Small intestine (tissue), 7 donors: Measurements from ENCODE around the gene HOXA3. TPM values are rescaled to one million over a fixed set of nuclear protein-coding genes. Genes with fewer than 3 reads are reported as not detected.
A peak's percentile ranks its signal among the peaks of the same experiment; 100 is the strongest.

Experiments
- DNase-seq, 2 donors: peaks; one replicate each; pipeline versions ENCODE4 v3.0.0 to v3.0.0-alpha.2; 2013
- FAIRE-seq: peaks from 2 replicates; lab custom pipeline; 2012; peaks lifted over from hg19 to GRCh38; lab: Jason Lieb, UNC
- H3K27ac ChIP-seq, 3 donors: one replicate each; pipeline ENCODE4 v1.5.1; 2013; ENCODE audit warnings: low read length in 2 of 3, mild to moderate bottlenecking in 2 of 3, control low read depth in 1 of 3, inconsistent platforms in 1 of 3, low read depth in 1 of 3, moderate library complexity in 1 of 3
- H3K27me3 ChIP-seq, 3 donors: one replicate each; pipeline ENCODE4 v1.6.1; 2013; ENCODE audit warnings: low read length in 3 of 3, inconsistent platforms in 1 of 3; ENCODE audit not compliant: control insufficient read depth in 3 of 3, insufficient read depth in 3 of 3
- H3K36me3 ChIP-seq, 3 donors: one replicate each; pipeline ENCODE4 v1.6.1; 2013; ENCODE audit warnings: low read length in 3 of 3, inconsistent platforms in 1 of 3, low read depth in 1 of 3, mild to moderate bottlenecking in 1 of 3, moderate library complexity in 1 of 3; ENCODE audit not compliant: control insufficient read depth in 3 of 3, insufficient read depth in 2 of 3
- H3K4me1 ChIP-seq, 3 donors: one replicate each; pipeline ENCODE4 v1.6.1; 2013; ENCODE audit warnings: low read length in 2 of 3, inconsistent platforms in 1 of 3, low read depth in 1 of 3, mild to moderate bottlenecking in 1 of 3, moderate library complexity in 1 of 3; ENCODE audit not compliant: control insufficient read depth in 3 of 3, insufficient read depth in 2 of 3
- H3K4me3 ChIP-seq, 3 donors: one replicate each; pipeline ENCODE4 v1.5.1; 2013; ENCODE audit warnings: low read length in 3 of 3, control low read depth in 1 of 3, inconsistent platforms in 1 of 3, low read depth in 1 of 3, mild to moderate bottlenecking in 1 of 3, moderate library complexity in 1 of 3
- H3K9me3 ChIP-seq, 2 donors: one replicate each; pipeline ENCODE4 v1.6.1; 2013; ENCODE audit warnings: low read depth in 1 of 2, low read length in 1 of 2; ENCODE audit not compliant: control insufficient read depth in 2 of 2, insufficient read depth in 1 of 2
- WGBS, 3 donors: extraction: QIAGEN DNeasy Blood & Tissue Kit; methylation state at CpG; one replicate each; pipeline ENCODE4 v1.1.7; 2013; 5-methylcytosine and 5-hydroxymethylcytosine counted together
- polyA plus RNA-seq, 4 donors: library from polyadenylated mRNA; stranded (reverse) in 3 of 4; unstranded in 1 of 4; fragments of 200-250 nt in 3 of 4; fragments of 120-200 nt in 1 of 4; gene quantifications; one replicate each; pipeline versions ENCODE4 v1.2.1 to v1.2.3, GENCODE V29; 2013
- donor health status: healthy with polysubstance abuse.
- donor health status: control.
- donor health status: control.
- donor health status: Bipolar disorder and iron deficiency.
- donor health status: healthy.

The HOXA3 gene
- polyA plus RNA-seq, 4 donors, result 0.45 to 47.4 (median 1.9) TPM

DNA sequence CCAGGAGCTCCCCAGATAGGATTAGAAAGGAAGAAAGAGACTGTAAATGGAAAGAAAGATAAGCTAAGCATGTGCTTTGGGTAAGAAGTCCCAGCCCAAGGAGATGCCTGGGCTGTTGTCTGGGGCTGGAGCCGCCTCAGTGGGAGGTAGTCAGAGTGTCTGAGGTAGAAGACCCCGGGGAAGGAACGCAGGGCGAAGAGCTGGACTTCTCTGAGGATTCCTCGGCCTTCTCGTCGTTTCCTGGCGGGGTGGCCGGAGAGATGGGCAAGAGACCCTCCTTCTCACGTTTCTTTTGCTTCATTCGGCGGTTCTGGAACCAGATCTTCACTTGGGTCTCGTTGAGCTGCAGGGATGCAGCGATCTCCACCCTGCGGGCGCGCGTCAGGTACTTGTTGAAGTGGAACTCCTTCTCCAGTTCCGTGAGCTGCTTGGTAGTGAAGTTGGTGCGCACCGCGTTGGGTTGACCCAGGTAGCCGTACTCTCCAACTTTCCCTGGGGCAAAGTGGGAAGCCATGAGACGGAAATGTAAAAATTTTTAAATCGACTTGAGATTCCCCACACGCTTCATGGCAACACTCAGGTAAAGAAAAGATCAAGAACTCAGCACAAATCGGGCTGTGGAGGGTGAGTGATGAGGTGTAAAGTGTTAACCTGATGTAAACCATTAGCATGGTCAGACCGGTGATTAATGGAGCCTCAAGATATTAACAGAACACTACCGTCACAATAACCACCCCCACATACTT lies 57.9 kb downstream of the HOXA3 start:
- H3K36me3 ChIP-seq, result peaks cover 0 to 8% (median 0%) of the 10 kb centered on the region in 3 donors
- peaks cover 7 to 81% (median 8%) of the 10 kb centered on the region in 3 donors for H3K27me3 ChIP-seq
- WGBS, 3 donors, result 66 to 77% (median 71%) methylated on average over 29 of the region's 29 CpGs
- DNase-seq (peak in 1 of 2 donors; percentile 1), FAIRE-seq (no peak)
- H3K4me3 ChIP-seq, result no peak overlapping the region
- H3K27ac ChIP-seq, result no peak overlapping the region
- H3K9me3 ChIP-seq, result no peaks in the 10 kb centered on the region
- peaks cover 0 to 10% (median 2%) of the 10 kb centered on the region in 3 donors for H3K4me1 ChIP-seq

DNA sequence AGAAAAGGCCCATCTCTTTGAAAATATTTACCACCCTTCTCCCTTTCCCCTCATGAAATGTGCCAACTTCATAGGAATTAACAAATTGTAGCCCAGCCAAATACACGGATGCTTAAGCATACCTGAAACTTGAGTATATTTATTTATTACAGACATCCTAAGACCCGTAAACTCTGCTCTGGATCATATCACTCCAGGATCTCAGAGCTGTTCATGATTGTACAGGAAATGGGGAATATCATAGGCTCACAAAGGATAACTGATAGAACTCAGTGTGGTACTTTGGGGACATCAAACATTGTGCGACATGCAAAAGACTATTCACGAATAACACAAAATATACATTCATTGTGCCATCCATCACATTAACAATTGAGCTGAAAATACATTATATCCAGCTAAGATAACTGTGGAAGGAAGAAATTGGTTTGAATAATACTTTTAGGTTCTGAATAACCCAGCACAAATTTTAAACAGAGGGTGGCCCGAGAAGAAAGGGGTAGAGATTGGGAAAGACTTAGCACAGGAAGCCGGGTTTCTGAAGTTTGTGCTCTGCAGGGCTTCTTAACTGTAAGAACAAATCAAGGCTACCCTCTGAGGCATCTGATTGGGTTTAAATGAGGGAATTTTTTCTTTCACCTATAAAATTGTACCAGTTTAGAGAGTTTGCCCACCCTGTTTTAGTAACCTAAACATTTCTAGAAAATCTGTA lies 59.0 kb downstream of the HOXA3 start:
- no peak overlapping the region for H3K27ac ChIP-seq
- H3K4me1 ChIP-seq, result peaks cover 0 to 6% (median 0%) of the 10 kb centered on the region in 3 donors
- DNase-seq (peak in 1 of 2 donors; percentile 0), FAIRE-seq (no peak)
- H3K36me3 ChIP-seq, result peaks cover 0 to 1% (median 0%) of the 10 kb centered on the region in 3 donors
- WGBS, 3 donors, result 70 to 74% (median 73%) methylated on average over 6 of the region's 6 CpGs
- peaks cover 8 to 80% (median 9%) of the 10 kb centered on the region in 3 donors for H3K27me3 ChIP-seq
- no peak overlapping the region for H3K4me3 ChIP-seq
- peaks cover 0 to 2% of the 10 kb centered on the region in 2 donors for H3K9me3 ChIP-seq

DNA sequence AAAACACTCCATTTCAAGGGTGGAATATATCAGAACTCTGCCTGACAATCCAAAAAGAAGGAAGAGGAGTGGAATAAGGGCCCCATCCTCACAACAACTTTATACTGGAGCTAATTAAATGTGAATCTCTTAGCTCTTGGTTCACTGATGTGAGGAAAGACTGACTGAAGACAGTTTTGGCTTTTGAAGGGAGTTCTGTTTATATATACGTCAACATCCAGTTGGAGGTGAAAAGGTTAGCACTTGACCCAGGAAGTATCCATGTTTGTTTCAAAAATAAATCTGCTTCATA lies 59.6 kb downstream of the HOXA3 start:
- Histone ChIP-seq H3K4me3 (no peak overlapping the region), H3K36me3 (no peaks in the 10 kb centered on the region), H3K4me1 (peaks cover 0 to 5% (median 0%) of the 10 kb centered on the region in 3 donors), H3K27me3 (peaks cover 8 to 80% (median 11%) of the 10 kb centered on the region in 3 donors), H3K9me3 (peaks cover 0 to 6% of the 10 kb centered on the region in 2 donors), H3K27ac (no peak overlapping the region)
- FAIRE-seq, result no peak
- WGBS, 3 donors, result 64 to 77% (median 76%) methylated on average over 1 of the region's 1 CpG
- DNase-seq, result no peak

DNA sequence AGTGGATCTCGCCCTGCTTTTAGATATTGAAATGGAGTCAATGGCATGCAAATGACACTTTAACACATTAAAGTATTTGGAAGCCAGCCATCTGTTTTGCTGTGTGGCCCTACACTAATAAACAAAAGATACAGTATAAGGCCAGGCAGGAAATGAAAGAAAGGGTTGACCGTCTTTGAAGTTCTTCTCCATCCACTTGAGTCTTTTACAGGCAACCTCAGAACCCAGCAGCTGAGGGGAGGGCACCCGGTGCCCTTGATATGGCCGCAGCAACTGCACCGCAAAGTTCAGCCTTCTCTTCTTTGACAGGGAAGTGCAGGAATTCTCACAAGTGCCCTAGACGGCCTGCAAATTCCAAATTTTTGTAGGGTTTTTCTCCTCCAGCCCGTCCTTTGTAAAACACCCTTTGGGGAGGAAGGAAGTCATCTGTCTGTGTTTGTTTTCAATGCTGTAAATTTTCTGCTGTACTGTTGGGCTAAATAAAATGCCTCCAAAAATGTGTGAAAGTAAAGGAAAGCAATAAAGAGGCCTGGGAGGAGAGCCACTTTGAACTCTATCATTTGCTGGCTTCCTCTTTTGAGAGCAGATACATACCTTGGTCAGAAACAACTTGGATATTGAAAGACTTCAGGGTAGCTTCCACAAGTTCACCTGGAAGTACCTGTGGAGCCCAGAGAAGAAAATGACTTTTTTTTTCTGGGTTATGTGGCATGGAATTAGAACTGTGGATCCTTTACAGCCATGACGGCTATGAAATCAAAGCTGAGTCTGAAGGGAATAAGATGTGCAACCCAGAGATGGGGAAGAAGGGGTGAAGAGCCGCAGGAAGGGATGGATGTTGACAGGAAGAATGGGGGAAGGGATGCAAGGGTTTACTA lies 60.2 kb downstream of the HOXA3 start:
- Histone ChIP-seq H3K4me1 (peaks cover 0 to 3% (median 0%) of the 10 kb centered on the region in 3 donors), H3K27me3 (peaks cover 8 to 78% (median 10%) of the 10 kb centered on the region in 3 donors), H3K9me3 (peaks cover 0 to 8% of the 10 kb centered on the region in 2 donors), H3K27ac (no peak overlapping the region), H3K36me3 (no peaks in the 10 kb centered on the region), H3K4me3 (no peak overlapping the region)
- 59 to 71% (median 63%) methylated on average over 9 of the region's 9 CpGs for WGBS, 3 donors
- DNase-seq, result peak in 1 of 2 donors; percentile 3
- no peak for FAIRE-seq

DNA sequence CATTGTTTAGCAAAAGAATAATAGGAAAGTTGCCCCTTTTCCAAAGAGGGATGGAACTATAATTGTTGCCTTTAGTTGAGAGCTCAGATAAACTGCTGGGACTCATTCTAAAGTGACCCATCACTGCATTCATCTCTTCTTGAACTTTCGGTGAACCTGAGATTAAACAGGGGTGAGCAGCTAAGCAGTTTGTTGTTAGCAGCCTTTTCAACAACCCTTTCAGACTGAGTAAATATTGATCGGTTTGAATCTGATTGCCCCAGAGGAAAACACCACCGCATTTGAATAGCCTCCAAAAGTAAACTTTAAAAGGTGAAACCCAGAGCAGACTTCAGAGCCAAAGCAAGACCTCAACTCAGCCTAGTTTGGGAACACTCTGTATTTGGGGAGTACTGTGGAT lies 61.3 kb downstream of the HOXA3 start:
- no peak for DNase-seq
- FAIRE-seq, result no peak

DNA sequence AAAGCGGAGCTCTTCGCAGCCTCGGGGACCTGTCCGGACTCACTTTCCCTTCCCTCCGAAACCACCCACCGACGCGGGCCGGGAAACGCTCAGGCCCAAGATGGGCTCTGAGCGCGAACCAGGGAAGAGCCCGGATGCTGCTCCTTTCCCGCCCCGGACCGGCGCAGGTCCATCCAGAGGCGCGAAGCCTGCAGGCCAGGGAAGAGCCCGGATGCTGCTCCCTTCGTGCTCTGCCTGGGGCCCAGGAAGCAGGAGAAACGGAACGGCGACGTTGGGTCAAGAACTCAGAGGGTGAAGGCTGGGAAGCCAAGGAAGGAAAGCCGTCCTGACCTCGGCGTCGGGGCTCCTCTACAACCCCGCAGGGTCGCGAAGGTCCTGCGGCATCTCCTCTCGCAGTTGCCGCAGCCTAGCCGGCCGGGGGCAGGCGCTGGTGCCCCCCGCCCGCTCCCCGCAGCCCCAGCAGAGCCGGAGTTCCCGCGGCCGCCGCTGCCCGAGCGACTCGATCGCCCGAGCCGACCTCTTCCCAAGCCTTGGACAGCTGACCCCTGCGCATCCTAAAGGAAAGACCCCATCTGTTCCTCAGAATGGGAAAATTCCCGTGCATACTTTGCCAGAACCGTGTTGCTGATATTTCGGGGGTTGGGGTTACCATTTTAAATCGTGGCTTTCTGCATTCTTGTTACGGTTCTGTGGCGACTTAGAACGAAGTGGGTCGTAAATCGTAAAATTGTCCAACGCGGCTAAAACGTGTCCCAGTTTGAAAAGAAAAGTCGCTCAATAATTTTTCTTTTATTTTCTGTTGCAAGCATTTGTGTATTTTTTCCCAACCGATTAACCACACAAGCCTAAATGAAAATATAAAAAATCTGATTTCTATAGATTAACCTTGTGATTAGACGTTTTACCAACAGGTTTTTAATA lies 64.1 kb downstream of the HOXA3 start:
- Histone ChIP-seq H3K4me1 (no peaks in the 10 kb centered on the region), H3K27me3 (peaks cover 0 to 40% (median 11%) of the 10 kb centered on the region in 3 donors), H3K4me3 (no peak overlapping the region), H3K9me3 (peaks cover 0 to 8% of the 10 kb centered on the region in 2 donors), H3K36me3 (no peaks in the 10 kb centered on the region), H3K27ac (no peak overlapping the region)
- WGBS, 3 donors, result 39 to 66% (median 55%) methylated on average over 57 to 68 of the region's 68 CpGs
- FAIRE-seq (no peak), DNase-seq (no peak)

More for the DNA sequence above, 61.3 kb downstream of the HOXA3 start:
- Histone ChIP-seq H3K4me3 (no peak overlapping the region), H3K27me3 (peaks cover 8 to 68% (median 10%) of the 10 kb centered on the region in 3 donors), H3K36me3 (no peaks in the 10 kb centered on the region), H3K27ac (no peak overlapping the region), H3K4me1 (no peaks in the 10 kb centered on the region), H3K9me3 (peaks cover 0 to 8% of the 10 kb centered on the region in 2 donors)
- 15 to 29% (median 20%) methylated on average over 3 of the region's 3 CpGs for WGBS, 3 donors

DNA sequence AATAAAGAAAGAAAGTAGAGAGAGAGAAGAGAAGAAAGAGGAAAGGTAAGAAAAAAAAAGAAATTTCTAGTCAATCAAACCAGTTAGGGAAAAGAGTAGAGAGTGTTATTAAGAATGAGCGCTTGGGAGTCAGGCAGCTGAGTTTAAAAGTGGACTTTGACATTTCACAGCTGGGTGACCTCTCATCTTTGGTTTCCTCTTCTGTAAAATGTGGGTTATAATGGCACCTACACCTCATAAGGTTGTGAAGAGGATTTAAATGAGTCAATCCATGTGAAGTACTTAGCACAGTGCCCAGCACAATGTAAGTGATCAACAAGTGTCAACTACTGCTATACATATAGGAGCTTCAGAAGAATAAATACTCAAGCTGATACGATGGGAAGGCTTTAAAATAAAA lies 68.7 kb downstream of the HOXA3 start:
- Histone ChIP-seq H3K4me3 (no peak overlapping the region), H3K27ac (no peak overlapping the region), H3K4me1 (peaks cover 0 to 2% (median 0%) of the 10 kb centered on the region in 3 donors), H3K9me3 (peaks cover 0 to 8% of the 10 kb centered on the region in 2 donors), H3K36me3 (no peaks in the 10 kb centered on the region), H3K27me3 (peaks cover 0 to 13% (median 3%) of the 10 kb centered on the region in 3 donors)
- FAIRE-seq, result no peak
- WGBS, 3 donors, result 73 to 84% (median 84%) methylated on average over 2 of the region's 2 CpGs
- DNase-seq, result no peak
